ENCODE results near the gene SLC25A1.

SLC25A1 gene

DNA sequence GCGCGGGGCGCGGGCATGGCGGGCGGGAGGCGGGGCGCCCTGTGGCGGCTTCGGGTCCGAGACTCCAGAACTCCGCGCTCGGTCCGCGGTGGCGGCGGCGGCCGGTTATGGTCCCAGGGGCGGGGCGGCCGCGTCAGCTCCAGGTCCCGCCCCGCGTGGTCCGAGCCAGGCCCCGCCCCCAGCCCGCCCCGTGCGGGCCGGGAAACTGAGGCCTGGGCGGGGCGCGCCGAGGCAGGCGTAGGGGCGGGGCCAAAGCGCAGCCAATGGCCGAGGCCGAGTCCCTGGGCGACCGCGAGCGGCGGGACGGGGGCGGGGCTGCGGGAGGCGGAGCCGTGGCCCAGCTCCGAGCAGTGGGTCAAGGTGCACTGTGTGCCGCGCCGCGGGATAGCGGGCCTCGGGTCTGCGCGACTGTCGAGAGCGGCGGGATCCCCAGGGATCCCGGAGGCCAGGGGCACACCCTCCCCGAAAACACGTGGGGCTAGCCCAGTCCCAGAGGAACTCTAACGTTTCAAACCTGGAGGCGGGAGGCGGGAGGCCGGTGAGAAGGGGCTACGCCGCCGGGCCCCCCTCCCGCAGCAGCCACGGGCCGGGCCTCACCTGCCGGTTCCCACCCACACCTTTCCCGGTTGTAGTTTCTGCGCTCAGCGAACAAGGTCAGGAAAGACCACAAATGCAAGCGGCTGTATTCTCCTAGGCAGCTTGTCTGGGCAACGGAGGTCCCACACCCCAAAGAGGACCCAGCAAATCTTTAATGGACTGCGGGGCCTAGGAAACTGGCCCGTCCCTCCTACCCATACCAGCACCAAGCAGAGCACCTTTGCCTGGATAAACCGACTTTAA lies at the start of gene SLC25A1:
TSS of gene SLC25A1 (minus strand) at position 80 of the 840 bp plus-strand sequence. CDS start at position 17, 63 bp downstream.
- Histone ChIP-seq H3K27me3 (no peaks in the 10 kb centered on the region), H3K36me3 (peaks cover 0 to 18% (median 0%) of the 10 kb centered on the region in 3 donors), H3K4me1 (peaks cover 6 to 52% (median 36%) of the 10 kb centered on the region in 4 donors), H3K9me3 (no peaks in the 10 kb centered on the region), H3K27ac (peak within 1 kb of the TSS; percentile 86 to 89), H3K4me3 (peak within 1 kb of the TSS; percentile 77 to 78)
- intact Hi-C loops (cut with DNase I; ENCODE audit: low total_unique reads): loop anchor here (5.0 kb wide), 1 partner anchor 298 kb away; the partner anchor contains the start of genes CDC45 and UFD1
- peak; percentile 89 to 96 for DNase-seq
- TF ChIP-seq CTCF (IDR thresholded peaks at IDR 0.05): no peak

GRCh38 chr22:19228179-19228578 lies 49.6 kb upstream of the SLC25A1 start:
- Histone ChIP-seq H3K36me3 (peaks cover 9 to 68% (median 35%) of the 10 kb centered on the region in 3 donors), H3K27me3 (no peaks in the 10 kb centered on the region), H3K4me3 (no peak overlapping the region), H3K9me3 (no peaks in the 10 kb centered on the region), H3K27ac (no peak overlapping the region), H3K4me1 (peaks cover 0 to 7% (median 0%) of the 10 kb centered on the region in 4 donors)
- TF ChIP-seq CTCF (IDR thresholded peaks at IDR 0.05): no peak
- no peak for DNase-seq
- intact Hi-C loops (cut with DNase I; ENCODE audit: low total_unique reads): no loop called here

- Histone ChIP-seq H3K4me1 (peaks cover 0 to 7% (median 0%) of the 10 kb centered on the region in 4 donors), H3K4me3 (no peak overlapping the region), H3K9me3 (no peaks in the 10 kb centered on the region), H3K27ac (no peak overlapping the region), H3K36me3 (peaks cover 11 to 71% (median 49%) of the 10 kb centered on the region in 3 donors), H3K27me3 (no peaks in the 10 kb centered on the region)
- TF ChIP-seq CTCF (IDR thresholded peaks at IDR 0.05): no peak
- no peak for DNase-seq
- intact Hi-C loops (cut with DNase I; ENCODE audit: low total_unique reads): no loop called here
Measured at GRCh38 chr22:19226428-19226827, 47.9 kb upstream of the SLC25A1 start.

DNA sequence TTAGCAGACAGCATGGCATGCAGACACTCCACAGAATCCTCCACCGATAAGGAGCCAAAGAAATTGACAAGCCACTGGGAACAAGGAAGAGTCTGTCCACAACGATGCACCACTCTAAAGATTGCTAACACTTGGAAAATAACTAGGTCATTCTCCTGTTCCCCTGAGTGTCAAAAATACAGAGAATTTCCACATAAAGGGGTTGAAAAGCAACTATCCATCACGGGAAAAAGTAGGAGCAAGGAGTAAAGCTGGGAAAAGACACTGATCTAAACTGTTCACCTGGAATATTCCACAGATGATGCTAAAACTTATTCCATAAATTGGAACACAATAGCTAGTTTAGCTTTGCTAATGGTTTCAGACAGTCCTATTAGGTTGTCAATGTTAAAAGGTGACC lies 47.0 kb upstream of the SLC25A1 start:
- intact Hi-C loops (cut with DNase I; ENCODE audit: low total_unique reads): no loop called here
- Histone ChIP-seq H3K27ac (no peak overlapping the region), H3K27me3 (no peaks in the 10 kb centered on the region), H3K4me3 (no peak overlapping the region), H3K9me3 (no peaks in the 10 kb centered on the region), H3K36me3 (peaks cover 11 to 73% (median 52%) of the 10 kb centered on the region in 3 donors), H3K4me1 (peaks cover 0 to 7% (median 0%) of the 10 kb centered on the region in 4 donors)
- no peak for TF ChIP-seq CTCF (IDR thresholded peaks at IDR 0.05)
- no peak for DNase-seq

GRCh38 chr22:19224985-19225384 lies 46.4 kb upstream of the SLC25A1 start:
- TF ChIP-seq CTCF (IDR thresholded peaks at IDR 0.05): no peak
- H3K27me3 ChIP-seq: no peaks in the 10 kb centered on the region
- peaks cover 11 to 71% (median 57%) of the 10 kb centered on the region in 3 donors for H3K36me3 ChIP-seq
- DNase-seq: no peak
- no peak overlapping the region for H3K4me3 ChIP-seq
- H3K9me3 ChIP-seq: no peaks in the 10 kb centered on the region
- H3K27ac ChIP-seq: no peak overlapping the region
- intact Hi-C loops (cut with DNase I; ENCODE audit: low total_unique reads): no loop called here
- H3K4me1 ChIP-seq: peaks cover 0 to 7% (median 0%) of the 10 kb centered on the region in 4 donors

Data from tibial artery (tissue), 4 donors.